ENCODE data around the gene DCAF12L2.
"Not testable (repeated sequence)": the region's sequence is repeated elsewhere in the genome, so short reads cannot be mapped to it uniquely, and the experiment has no call there.

GRCh38 chrX:126190888-126191287, 24.8 kb upstream of the DCAF12L2 start:
- not testable (repeated sequence) for TF ChIP-seq EZH2 (IDR thresholded peaks at IDR 0.05; ENCODE audit: borderline replicate concordance); CTCF (IDR thresholded peaks at IDR 0.05; ENCODE audit: poor library complexity)

Measured in hepatocyte (in vitro differentiated cells).